ENCODE results near the gene ARHGAP26.

DNA sequence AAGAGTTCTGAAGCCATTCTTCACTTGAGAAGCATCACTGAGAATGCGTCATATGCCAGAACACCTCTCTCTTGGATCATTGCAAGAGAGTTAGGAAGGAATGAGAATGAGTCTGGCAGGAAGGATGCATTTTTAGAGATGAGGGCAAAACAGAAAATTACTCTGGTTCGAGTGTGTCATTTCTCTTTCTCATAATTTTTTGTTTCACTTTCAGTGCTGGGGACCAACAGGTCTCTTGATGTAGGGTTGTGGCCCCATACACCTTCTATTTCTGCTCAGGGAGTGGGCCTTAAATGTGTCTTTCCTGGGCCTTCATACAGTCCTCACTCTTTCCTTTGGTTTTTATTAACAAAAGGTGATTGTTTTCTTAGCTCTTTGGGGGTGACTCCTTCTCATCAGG, 330.9 kb downstream of the ARHGAP26 start:
- TF ChIP-seq, protein P1, sequence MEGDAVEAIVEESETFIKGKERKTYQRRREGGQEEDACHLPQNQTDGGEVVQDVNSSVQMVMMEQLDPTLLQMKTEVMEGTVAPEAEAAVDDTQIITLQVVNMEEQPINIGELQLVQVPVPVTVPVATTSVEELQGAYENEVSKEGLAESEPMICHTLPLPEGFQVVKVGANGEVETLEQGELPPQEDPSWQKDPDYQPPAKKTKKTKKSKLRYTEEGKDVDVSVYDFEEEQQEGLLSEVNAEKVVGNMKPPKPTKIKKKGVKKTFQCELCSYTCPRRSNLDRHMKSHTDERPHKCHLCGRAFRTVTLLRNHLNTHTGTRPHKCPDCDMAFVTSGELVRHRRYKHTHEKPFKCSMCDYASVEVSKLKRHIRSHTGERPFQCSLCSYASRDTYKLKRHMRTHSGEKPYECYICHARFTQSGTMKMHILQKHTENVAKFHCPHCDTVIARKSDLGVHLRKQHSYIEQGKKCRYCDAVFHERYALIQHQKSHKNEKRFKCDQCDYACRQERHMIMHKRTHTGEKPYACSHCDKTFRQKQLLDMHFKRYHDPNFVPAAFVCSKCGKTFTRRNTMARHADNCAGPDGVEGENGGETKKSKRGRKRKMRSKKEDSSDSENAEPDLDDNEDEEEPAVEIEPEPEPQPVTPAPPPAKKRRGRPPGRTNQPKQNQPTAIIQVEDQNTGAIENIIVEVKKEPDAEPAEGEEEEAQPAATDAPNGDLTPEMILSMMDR (IDR thresholded peaks at IDR 0.05; ENCODE audit: low read length), result no peak
- no peak for TF ChIP-seq EZH2 (IDR thresholded peaks at IDR 0.05; ENCODE audit: borderline replicate concordance, low read length)
